Measurements from ENCODE around the gene AVPI1.

DNA sequence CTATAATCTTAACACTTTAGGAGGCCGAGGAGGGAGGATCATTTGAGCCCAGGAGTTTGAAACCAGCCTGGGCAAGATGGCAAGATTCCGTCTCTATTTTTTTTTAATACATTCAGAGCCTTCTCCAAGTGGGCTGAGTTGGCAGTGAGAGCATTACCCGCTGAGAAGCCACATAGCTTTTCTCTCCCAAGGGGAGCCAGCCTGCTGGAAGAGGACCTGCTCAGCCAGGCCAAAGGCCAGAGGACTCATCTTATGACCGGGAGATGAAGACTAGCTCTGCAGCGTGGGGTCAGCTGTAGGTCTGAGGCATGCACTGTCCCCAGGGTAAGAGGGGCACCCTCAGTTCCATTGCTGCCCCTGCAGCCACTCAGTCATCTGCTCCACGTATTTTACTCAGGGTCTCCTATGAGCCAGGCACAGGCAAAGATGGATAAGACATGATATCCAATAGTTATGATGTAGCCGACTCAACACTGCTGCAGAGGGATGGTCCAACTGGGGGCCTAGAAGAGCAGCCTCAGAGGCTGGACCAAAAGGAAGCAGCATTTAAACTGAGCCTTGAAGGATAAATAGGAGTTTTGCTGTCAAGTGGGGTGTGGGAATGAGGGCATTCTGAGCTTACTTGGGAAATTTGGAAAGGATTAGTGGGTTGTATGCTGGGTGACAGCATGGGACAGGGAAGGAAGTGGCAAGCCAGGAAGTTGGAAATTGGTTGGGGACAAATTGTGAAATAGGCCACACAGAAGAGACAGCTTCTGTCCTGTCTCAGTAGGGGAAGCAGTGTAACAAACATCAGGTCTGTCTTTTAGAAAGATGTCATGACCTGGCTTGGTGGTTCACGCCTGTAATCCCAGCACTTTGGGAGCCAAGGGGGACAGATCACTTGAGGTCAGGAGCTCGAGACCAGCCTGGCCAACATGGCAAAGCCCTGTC is 24.9 kb upstream of the AVPI1 start:
- TF ChIP-seq, protein P1, sequence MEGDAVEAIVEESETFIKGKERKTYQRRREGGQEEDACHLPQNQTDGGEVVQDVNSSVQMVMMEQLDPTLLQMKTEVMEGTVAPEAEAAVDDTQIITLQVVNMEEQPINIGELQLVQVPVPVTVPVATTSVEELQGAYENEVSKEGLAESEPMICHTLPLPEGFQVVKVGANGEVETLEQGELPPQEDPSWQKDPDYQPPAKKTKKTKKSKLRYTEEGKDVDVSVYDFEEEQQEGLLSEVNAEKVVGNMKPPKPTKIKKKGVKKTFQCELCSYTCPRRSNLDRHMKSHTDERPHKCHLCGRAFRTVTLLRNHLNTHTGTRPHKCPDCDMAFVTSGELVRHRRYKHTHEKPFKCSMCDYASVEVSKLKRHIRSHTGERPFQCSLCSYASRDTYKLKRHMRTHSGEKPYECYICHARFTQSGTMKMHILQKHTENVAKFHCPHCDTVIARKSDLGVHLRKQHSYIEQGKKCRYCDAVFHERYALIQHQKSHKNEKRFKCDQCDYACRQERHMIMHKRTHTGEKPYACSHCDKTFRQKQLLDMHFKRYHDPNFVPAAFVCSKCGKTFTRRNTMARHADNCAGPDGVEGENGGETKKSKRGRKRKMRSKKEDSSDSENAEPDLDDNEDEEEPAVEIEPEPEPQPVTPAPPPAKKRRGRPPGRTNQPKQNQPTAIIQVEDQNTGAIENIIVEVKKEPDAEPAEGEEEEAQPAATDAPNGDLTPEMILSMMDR (IDR thresholded peaks at IDR 0.05; ENCODE audit: extremely low read depth in 1 of 2, insufficient read depth in 1 of 2, low read depth in 1 of 2, low read length in 2 of 2) = no peak
- no peak for TF ChIP-seq POLR2A (IDR thresholded peaks at IDR 0.05; ENCODE audit: low read depth, low read length)

All from endothelial cell of umbilical vein (primary cell).